Erythroblast (primary cell): ENCODE data around the gene GAS6.

Experiments
- GATA1 ChIP-seq: IDR thresholded peaks from 2 replicates; pipeline ENCODE4 v1.6.1; 2011; ENCODE audit warnings: low read depth, mild to moderate bottlenecking, control low read depth, low read length, moderate library complexity
- POLR2A ChIP-seq: IDR thresholded peaks from 2 replicates; pipeline ENCODE4 v1.6.1; 2011; ENCODE audit warnings: mild to moderate bottlenecking, low read length

GRCh38 chr13:113783966-113784644, 79.8 kb downstream of the GAS6 start:
- TF ChIP-seq GATA1, result no peak
- no peak for TF ChIP-seq POLR2A
